IMR-90 (cell line): Measurements from ENCODE around the gene AP3D1. TPM values are rescaled to one million over a fixed set of nuclear protein-coding genes. Genes with fewer than 3 reads are reported as not detected.

Source experiments
- ATAC-seq: fragments of 200-7000 bp; cut with Tn5 transposase; 2 replicates; pipeline ENCODE4 v1.9.1; 2020; ENCODE audit warnings: low read depth, mild to moderate bottlenecking, moderate library complexity
- BruUV-seq: library from RNA; stranded (reverse); fragments of 400-500 nt; replicated peaks from 2 replicates; lab custom pipeline; 2021; lab: Mats Ljungman, UMichigan
- CTCF ChIA-PET: fragments of 300-600 bp; formaldehyde crosslinking; extraction: SDS; loops from one replicate; lab custom pipeline; 2021; ENCODE audit warnings: antibody characterized with exemption; lab: Yijun Ruan, JAX
- POLR2A ChIA-PET: fragments of 300-600 bp; sonication (Branson Sonifier 250); formaldehyde crosslinking; loops from one replicate; lab custom pipeline; 2022; ENCODE audit warnings: antibody characterized with exemption; ENCODE audit not compliant: unreplicated experiment; lab: Charles Lee
- DNase-seq: peaks from one replicate; pipeline ENCODE4 v3.0.0; 2013
- H2AFZ ChIP-seq: replicated peaks from 2 replicates; pipeline ENCODE3; 2013; ENCODE audit warnings: low read length, mild to moderate bottlenecking; ENCODE audit not compliant: poor library complexity
- H2AK5ac ChIP-seq: 2 replicates; pipeline ENCODE4 v1.6.1; 2013; ENCODE audit warnings: low read depth, low read length, inconsistent platforms
- H2AK9ac ChIP-seq: replicated peaks from 2 replicates; pipeline ENCODE3; 2013; ENCODE audit warnings: mild to moderate bottlenecking, low read depth, low read length, moderate library complexity; ENCODE audit not compliant: poor library complexity
- H2BK120ac ChIP-seq: 2 replicates; pipeline ENCODE4 v1.6.1; 2013; ENCODE audit warnings: low read depth, low read length, inconsistent platforms
- H2BK15ac ChIP-seq: 3 replicates; pipeline ENCODE4 v1.6.1; 2013; ENCODE audit warnings: low read depth, low read length, inconsistent platforms
- H2BK20ac ChIP-seq: 2 replicates; pipeline ENCODE4 v1.6.1; 2013; ENCODE audit warnings: low read depth, mild to moderate bottlenecking, inconsistent platforms, low read length, moderate library complexity
- H2BK5ac ChIP-seq: 2 replicates; pipeline ENCODE4 v1.6.1; 2013; ENCODE audit warnings: mild to moderate bottlenecking, low read depth, low read length, inconsistent platforms; ENCODE audit not compliant: poor library complexity, severe bottlenecking
- H3K14ac ChIP-seq: replicated peaks from 2 replicates; pipeline ENCODE4 v1.6.1; 2013; ENCODE audit warnings: low read depth, low read length, inconsistent platforms
- H3K18ac ChIP-seq: 2 replicates; pipeline ENCODE4 v1.6.1; 2013; ENCODE audit warnings: low read depth, low read length, control low read depth
- H3K23ac ChIP-seq: 2 replicates; pipeline ENCODE4 v1.6.1; 2013; ENCODE audit warnings: low read depth, low read length, inconsistent platforms
- H3K27ac ChIP-seq: 2 replicates; pipeline ENCODE4 v1.5.1; 2013; ENCODE audit warnings: mild to moderate bottlenecking, control low read depth, low read length; ENCODE audit not compliant: insufficient read depth
- H3K27me3 ChIP-seq: 2 replicates; pipeline ENCODE4 v1.6.1; 2013; ENCODE audit warnings: low read length; ENCODE audit not compliant: control insufficient read depth, insufficient read depth
- H3K36me3 ChIP-seq: 2 replicates; pipeline ENCODE4 v1.6.1; 2013; ENCODE audit warnings: low read length, mixed read lengths; ENCODE audit not compliant: control insufficient read depth, insufficient read depth
- H3K4ac ChIP-seq: 2 replicates; pipeline ENCODE4 v1.6.1; 2013; ENCODE audit warnings: low read depth, low read length, inconsistent platforms
- H3K4me1 ChIP-seq: 2 replicates; pipeline ENCODE4 v1.6.1; 2013; ENCODE audit warnings: low read length, mixed read lengths; ENCODE audit not compliant: control insufficient read depth, insufficient read depth
- H3K4me2 ChIP-seq: 2 replicates; pipeline ENCODE4 v1.6.1; 2013; ENCODE audit warnings: low read depth, mild to moderate bottlenecking, control low read depth, low read length, moderate library complexity
- H3K4me3 ChIP-seq: 2 replicates; pipeline ENCODE4 v1.5.1; 2013; ENCODE audit warnings: low read depth, mild to moderate bottlenecking, control low read depth, low read length, moderate library complexity; ENCODE audit not compliant: insufficient read depth
- H3K56ac ChIP-seq: 2 replicates; pipeline ENCODE4 v1.6.1; 2013; ENCODE audit warnings: low read length, inconsistent platforms; ENCODE audit not compliant: insufficient read depth; ENCODE audit errors: extremely low read depth
- H3K79me1 ChIP-seq, 2 experiments: 2 replicates each; pipeline ENCODE4 v1.6.1; 2013; ENCODE audit warnings: low read length in 2 of 2, inconsistent platforms in 1 of 2, low read depth in 1 of 2
- H3K9ac ChIP-seq: 2 replicates; pipeline ENCODE4 v1.6.1; 2013; ENCODE audit warnings: low read depth, low read length, control low read depth
- H3K9me1 ChIP-seq: 2 replicates; pipeline ENCODE4 v1.6.1; 2013; ENCODE audit warnings: low read length, inconsistent platforms; ENCODE audit not compliant: insufficient read depth
- H3K9me3 ChIP-seq: 2 replicates; pipeline ENCODE4 v1.6.1; 2013; ENCODE audit warnings: low read length; ENCODE audit not compliant: control insufficient read depth, insufficient read depth
- H4K20me1 ChIP-seq: 2 replicates; pipeline ENCODE4 v1.6.1; 2013; ENCODE audit warnings: low read length, inconsistent platforms; ENCODE audit not compliant: insufficient read depth
- H4K5ac ChIP-seq: 2 replicates; pipeline ENCODE4 v1.6.1; 2013; ENCODE audit warnings: mild to moderate bottlenecking, low read depth, low read length, control low read depth
- H4K8ac ChIP-seq, 2 experiments: 2 replicates each; pipeline ENCODE4 v1.6.1; 2013; ENCODE audit warnings: low read depth in 2 of 2, low read length in 2 of 2, control low read depth in 1 of 2, inconsistent platforms in 1 of 2
- H4K91ac ChIP-seq: 2 replicates; pipeline ENCODE4 v1.6.1; 2013; ENCODE audit warnings: low read depth, low read length, inconsistent platforms; ENCODE audit not compliant: insufficient read depth
- BHLHE40 ChIP-seq: fragments of 150-350 bp; IDR thresholded peaks from 2 replicates; pipeline ENCODE4 v1.6.1; 2016; ENCODE audit warnings: mild to moderate bottlenecking, low read depth, low read length
- RAD21 ChIP-seq: IDR thresholded peaks from 2 replicates; pipeline ENCODE4 v1.6.1; 2012; ENCODE audit warnings: low read length, improper control_type of control experiment
- WGBS, 2 experiments: methylation state at CpG; one replicate each; pipeline versions ENCODE4 v1.1.5 to v1.1.7; 2013; ENCODE audit warnings: missing lambda C conversion rate in 2 of 2; ENCODE audit not compliant: insufficient read length in 1 of 2; ENCODE audit errors: extremely low coverage in 2 of 2; 5-methylcytosine and 5-hydroxymethylcytosine counted together
- dilution Hi-C: fragments of 300-500 bp; cut with HindIII; formaldehyde crosslinking; loops from one replicate; pipeline ENCODE4 v1.14.3; 2018; ENCODE audit warnings: low sequenced_read_pairs; ENCODE audit not compliant: unreplicated experiment
- in situ Hi-C: fragments of 300-500 bp; cut with MboI; formaldehyde crosslinking; loops from 3 replicates; pipeline ENCODE4 v1.14.3; 2019; ENCODE audit warnings: low sequenced_read_pairs, inconsistent platforms, mixed read lengths
- intact Hi-C: fragments of 100-400 bp; cut with micrococcal nuclease; formaldehyde crosslinking; loops from 2 replicates; pipeline ENCODE4 v1.10.0; 2022
- polyA plus RNA-seq, 3 experiments: library from polyadenylated mRNA; depleted of rRNA; stranded (reverse); fragments of >200 nt; gene quantifications; 2 replicates each; pipeline ENCODE4 v1.2.3, GENCODE V29; 2012; ENCODE audit warnings: low replicate concordance in 1 of 3
- total RNA-seq: library from RNA; depleted of rRNA; stranded (reverse); fragments of >200 nt; gene quantifications from 2 replicates; pipeline ENCODE4 v1.2.3, GENCODE V29; 2012

The AP3D1 gene
- total and polyA plus RNA-seq, 2 of the 4 experiments (the other 2 are of a cell fraction) = 75.3 to 129 TPM

DNA sequence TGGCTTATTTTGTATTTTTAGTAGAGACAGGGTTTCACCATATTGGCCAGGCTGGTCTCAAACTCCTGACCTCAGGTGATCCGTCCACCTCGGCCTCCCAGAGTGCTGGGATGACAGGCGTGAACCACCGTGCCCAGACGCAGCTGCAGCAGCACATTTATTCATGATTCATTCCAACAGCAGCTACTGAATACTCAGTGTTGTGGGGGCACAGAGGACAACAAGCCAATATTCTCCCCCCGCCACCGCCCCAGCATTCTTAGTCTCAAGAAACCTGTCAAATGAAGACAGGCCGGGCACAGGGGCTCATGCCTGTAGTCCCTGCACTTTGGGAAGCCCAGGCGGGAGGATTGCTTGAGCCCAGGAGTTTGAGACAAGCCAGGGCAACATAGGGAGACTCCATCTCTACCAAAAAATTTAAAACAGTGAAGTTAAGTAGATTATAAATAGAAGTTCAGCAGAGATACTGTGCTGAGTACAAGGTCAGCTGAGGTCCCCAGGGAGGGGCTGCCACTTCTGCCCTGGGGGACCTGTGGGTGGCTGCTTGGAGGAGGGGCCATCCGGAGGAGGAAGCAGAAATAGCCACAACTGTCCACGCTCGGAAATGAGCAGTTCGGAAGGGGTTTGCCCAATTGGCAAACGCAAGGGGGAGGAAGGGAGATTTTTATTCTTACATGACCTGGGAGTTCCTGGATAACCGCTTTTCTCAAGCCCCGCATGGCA is 16.7 kb upstream of the AP3D1 start:
- BruUV-seq = no TSS peak
- H2BK20ac ChIP-seq = peak overlapping the region; percentile 68; the same call in 1 of the 2 replicates
- H3K4me2 ChIP-seq = 0 out of 2 replicates have a peak overlapping the region, but pooled peaks have one; percentile 35
- peak overlapping the region; percentile 39; the same call in 1 of the 3 replicates for H2BK15ac ChIP-seq
- H3K56ac ChIP-seq = peak overlapping the region; percentile 37; the same call in 1 of the 2 replicates
- H3K23ac ChIP-seq = peak overlapping the region; percentile 56; the same call in 1 of the 2 replicates
- ATAC-seq = no peak
- H3K14ac ChIP-seq = peak overlapping the region; percentile 86
- no peaks in the 10 kb centered on the region for H3K27me3 ChIP-seq
- no peak overlapping the region for H3K18ac ChIP-seq
- peaks cover 37% of the 10 kb centered on the region for H3K4me1 ChIP-seq
- CTCF ChIA-PET = interaction anchor here (1.0 kb wide), 1 partner anchor 12 kb away, joined by 4 read pairs; no protein-coding TSS in a partner anchor
- no peak overlapping the region for H3K4me3 ChIP-seq
- H3K4ac ChIP-seq = peak overlapping the region; percentile 89
- peak overlapping the region; percentile 83 for H2BK5ac ChIP-seq
- H2AK5ac ChIP-seq = peak overlapping the region; percentile 87
- H2BK120ac ChIP-seq = peak overlapping the region; percentile 56
- H3K27ac ChIP-seq = peak overlapping the region; percentile 54
- POLR2A ChIA-PET = no interaction called here
- in situ Hi-C loops = no loop called here
- H2AFZ ChIP-seq = no peak overlapping the region
- intact Hi-C loops = no loop called here
- dilution Hi-C loops = no loop called here
- peaks cover under 1% of the 10 kb centered on the region; the same call in 1 of the 2 replicates for H3K36me3 ChIP-seq
- H3K9me1 ChIP-seq = peaks cover 25% of the 10 kb centered on the region
- no peak overlapping the region for H4K5ac ChIP-seq
- H3K79me1 ChIP-seq = peaks cover 10 to 64% of the 10 kb centered on the region in 2 experiments; a peak in 2 of 4 replicates
- H4K91ac ChIP-seq = peak overlapping the region; percentile 65
- peaks cover 77% of the 10 kb centered on the region for H4K20me1 ChIP-seq
- peak overlapping the region; percentile 54 to 59; a peak in 3 of 4 replicates for H4K8ac ChIP-seq
- H3K9ac ChIP-seq = no peak overlapping the region; the same call in 1 of the 2 replicates
- TF ChIP-seq RAD21 = no peak
- TF ChIP-seq BHLHE40 = peak; percentile 51; the same call in 1 of the 2 replicates
- H2AK9ac ChIP-seq = peak overlapping the region; percentile 79
- peak; percentile 44 for DNase-seq
- WGBS, 2 experiments = 40% methylated on average over 1 of the region's 16 CpGs; no CpG with 5 or more reads in 1 of the 2 experiments
- no peaks in the 10 kb centered on the region for H3K9me3 ChIP-seq
